Activated CD4-positive, alpha-beta T cell treated with anti-CD3 and anti-CD28 coated beads, Interleukin-2, amount 10 ng/mL, durations not matched to agents 24 days and 14 days (primary cell): ENCODE measurements around the gene ZNF366. TPM values are rescaled to one million over a fixed set of nuclear protein-coding genes. Genes with fewer than 3 reads are reported as not detected.

Source experiments
- DNase-seq: peaks from one replicate; pipeline ENCODE4 v3.0.0; 2022
- H3K27ac Mint-ChIP-seq: one replicate; pipeline ENCODE4 v1.8.0; 2022; ENCODE audit warnings: mild to moderate bottlenecking, mixed read lengths
- H3K27me3 Mint-ChIP-seq: one replicate; pipeline ENCODE4 v1.8.0; 2022; ENCODE audit warnings: mixed read lengths
- H3K36me3 Mint-ChIP-seq: one replicate; pipeline ENCODE4 v1.8.0; 2022; ENCODE audit warnings: low read depth, mild to moderate bottlenecking, mixed read lengths
- H3K4me1 Mint-ChIP-seq: one replicate; pipeline ENCODE4 v1.8.0; 2021; ENCODE audit warnings: mixed read lengths
- H3K4me3 Mint-ChIP-seq: one replicate; pipeline ENCODE4 v1.8.0; 2022; ENCODE audit warnings: mild to moderate bottlenecking, moderate library complexity, mixed read lengths
- H3K9me3 Mint-ChIP-seq: one replicate; pipeline ENCODE4 v1.8.0; 2021; ENCODE audit warnings: mixed read lengths
- intact Hi-C: fragments of 100-400 bp; cut with micrococcal nuclease; formaldehyde crosslinking; loops from one replicate; pipeline ENCODE4 v1.15.1; 2023
- total RNA-seq: library from RNA; stranded (reverse); gene quantifications from 2 replicates; pipeline ENCODE4 v1.2.3, GENCODE V29; 2022

Gene ZNF366
- total RNA-seq, 1 donor from 2014 or later: not detected

DNA sequence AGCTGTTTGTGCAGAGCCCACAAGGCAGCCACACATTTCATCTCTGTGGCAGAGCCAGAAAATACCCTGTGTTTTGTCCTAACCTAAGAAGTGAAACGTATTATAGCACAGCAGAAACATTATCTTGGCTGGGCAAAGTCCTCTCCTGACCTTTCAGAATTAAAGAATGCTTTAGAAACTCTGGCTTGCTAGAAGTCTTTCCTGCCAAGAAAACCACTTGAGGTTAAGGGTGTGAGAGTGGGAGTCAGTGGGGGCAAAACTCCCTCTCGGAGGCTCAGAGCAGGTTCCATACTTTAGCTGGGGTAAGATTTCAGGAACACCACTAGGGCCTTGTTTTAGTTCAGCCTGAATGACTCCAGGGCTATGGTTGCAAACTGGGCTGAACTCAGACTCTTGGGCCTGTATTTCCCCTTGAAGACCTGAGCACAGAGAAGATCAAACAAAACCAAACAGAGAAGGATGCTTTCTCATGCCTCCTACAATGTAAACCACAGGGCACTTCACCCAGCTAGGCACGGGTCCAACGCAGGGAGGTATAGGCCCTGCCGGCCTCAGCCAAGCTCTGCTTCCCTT lies 48.0 kb downstream of the ZNF366 start:
- no peak for DNase-seq
- Mint-ChIP-seq H3K9me3 (no peaks in the 10 kb centered on the region), H3K4me1 (no peaks in the 10 kb centered on the region), H3K36me3 (no peaks in the 10 kb centered on the region), H3K27me3 (peaks cover 5% of the 10 kb centered on the region), H3K27ac (no peak overlapping the region), H3K4me3 (no peak overlapping the region)
- intact Hi-C loops: no loop called here

DNA sequence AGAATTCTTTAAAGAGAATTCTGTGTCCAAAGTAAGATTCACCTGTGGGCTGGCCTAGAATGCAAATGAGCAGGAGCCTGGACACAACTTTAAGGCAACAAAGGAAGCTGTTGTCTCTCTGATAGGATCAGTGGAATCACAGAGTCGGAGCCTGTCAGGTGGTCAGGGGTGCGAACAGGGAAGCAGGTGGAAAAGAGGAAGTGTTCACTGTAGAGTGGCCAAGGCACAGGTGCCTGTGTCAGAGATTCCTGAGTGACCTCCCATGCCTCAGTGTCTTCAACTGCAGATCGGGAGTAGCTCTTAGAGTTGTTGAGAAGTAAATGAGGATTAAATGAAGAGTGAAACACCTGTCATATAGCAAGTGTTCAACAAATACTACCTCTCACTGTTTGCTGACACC lies 48.8 kb downstream of the ZNF366 start:
- Mint-ChIP-seq H3K27ac (no peak overlapping the region), H3K4me1 (no peaks in the 10 kb centered on the region), H3K27me3 (peaks cover 4% of the 10 kb centered on the region), H3K9me3 (no peaks in the 10 kb centered on the region), H3K4me3 (no peak overlapping the region), H3K36me3 (no peaks in the 10 kb centered on the region)
- DNase-seq: no peak
- intact Hi-C loops: no loop called here

DNA sequence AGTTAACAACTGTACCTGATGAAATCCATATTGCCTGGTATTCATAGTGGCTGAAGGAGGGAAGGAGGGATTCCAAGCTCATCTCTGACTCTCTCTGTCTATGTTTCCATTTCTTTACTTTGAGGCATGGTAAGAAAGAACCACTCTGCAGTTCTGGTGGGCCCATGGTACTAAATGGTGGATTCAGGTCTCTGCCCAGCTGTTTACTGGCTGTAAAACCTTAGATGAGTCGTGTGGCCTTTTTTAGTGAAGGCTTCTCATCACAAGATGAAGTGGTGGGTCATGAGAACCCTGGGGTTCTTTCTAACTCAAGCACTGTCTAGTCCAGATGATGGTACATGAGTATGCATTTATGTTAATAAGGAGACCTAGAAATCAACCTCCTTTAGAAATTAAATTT lies 49.7 kb downstream of the ZNF366 start:
- no peak overlapping the region for H3K4me3 Mint-ChIP-seq
- intact Hi-C loops: no loop called here
- no peak for DNase-seq
- no peaks in the 10 kb centered on the region for H3K36me3 Mint-ChIP-seq
- H3K27ac Mint-ChIP-seq: no peak overlapping the region
- H3K9me3 Mint-ChIP-seq: no peaks in the 10 kb centered on the region
- no peaks in the 10 kb centered on the region for H3K27me3 Mint-ChIP-seq
- no peaks in the 10 kb centered on the region for H3K4me1 Mint-ChIP-seq

DNA sequence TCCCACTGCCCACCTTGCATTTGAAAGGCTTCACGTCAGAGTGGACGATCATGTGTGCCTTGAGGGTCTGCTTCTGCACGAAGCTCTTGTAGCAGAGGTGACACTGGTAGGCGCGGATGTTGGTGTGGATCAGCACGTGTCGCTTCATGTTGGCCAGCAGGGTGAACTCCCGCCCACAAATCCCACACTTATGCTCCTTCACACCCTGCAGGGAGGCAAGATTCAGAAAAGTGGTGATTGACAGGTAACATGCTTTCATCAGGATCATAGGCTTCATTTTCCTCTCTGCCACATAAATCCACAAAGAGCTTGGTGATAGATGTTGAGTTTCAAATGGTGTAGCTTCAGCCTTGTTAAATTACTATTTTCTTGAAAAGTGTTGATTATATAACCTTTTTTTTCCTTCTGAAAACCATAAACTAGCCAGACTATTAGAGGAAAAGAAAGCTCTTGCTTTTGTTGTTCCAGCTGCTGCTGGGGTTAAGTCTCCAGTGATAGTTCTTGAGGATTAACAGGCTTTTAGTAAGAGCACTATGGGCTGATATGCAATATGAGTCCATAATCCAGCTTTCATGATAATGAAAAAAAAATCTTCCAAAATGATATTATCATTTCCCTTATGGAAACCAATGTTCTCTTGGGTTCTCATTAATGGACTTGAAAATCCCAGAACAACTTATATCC lies 50.7 kb downstream of the ZNF366 start:
- no peaks in the 10 kb centered on the region for H3K9me3 Mint-ChIP-seq
- DNase-seq: no peak
- no peaks in the 10 kb centered on the region for H3K4me1 Mint-ChIP-seq
- no peak overlapping the region for H3K4me3 Mint-ChIP-seq
- H3K36me3 Mint-ChIP-seq: no peaks in the 10 kb centered on the region
- H3K27ac Mint-ChIP-seq: no peak overlapping the region
- intact Hi-C loops: no loop called here
- no peaks in the 10 kb centered on the region for H3K27me3 Mint-ChIP-seq

DNA sequence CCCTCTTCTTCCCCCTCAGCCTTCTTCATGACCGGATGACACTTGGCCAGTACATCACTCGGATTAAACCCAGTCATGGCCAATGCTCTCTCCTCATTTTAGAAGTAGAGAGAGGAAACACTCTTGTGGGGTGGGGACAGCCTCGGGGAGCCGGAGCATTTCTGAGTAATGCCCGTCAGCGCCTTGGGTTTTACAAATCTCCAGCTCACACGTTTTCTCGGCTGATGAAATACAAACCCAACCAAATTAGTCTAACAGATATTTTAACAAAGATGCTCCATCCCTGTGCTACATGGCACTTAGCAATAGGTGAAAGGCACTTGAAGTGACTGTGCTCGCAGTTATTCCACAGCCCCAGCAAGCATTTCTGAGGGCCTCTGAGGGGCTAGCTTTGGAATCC lies 51.7 kb downstream of the ZNF366 start:
- H3K27me3 Mint-ChIP-seq: no peaks in the 10 kb centered on the region
- DNase-seq: no peak
- no peaks in the 10 kb centered on the region for H3K9me3 Mint-ChIP-seq
- H3K27ac Mint-ChIP-seq: no peak overlapping the region
- intact Hi-C loops: no loop called here
- H3K4me1 Mint-ChIP-seq: no peaks in the 10 kb centered on the region
- H3K4me3 Mint-ChIP-seq: no peak overlapping the region
- no peaks in the 10 kb centered on the region for H3K36me3 Mint-ChIP-seq

DNA sequence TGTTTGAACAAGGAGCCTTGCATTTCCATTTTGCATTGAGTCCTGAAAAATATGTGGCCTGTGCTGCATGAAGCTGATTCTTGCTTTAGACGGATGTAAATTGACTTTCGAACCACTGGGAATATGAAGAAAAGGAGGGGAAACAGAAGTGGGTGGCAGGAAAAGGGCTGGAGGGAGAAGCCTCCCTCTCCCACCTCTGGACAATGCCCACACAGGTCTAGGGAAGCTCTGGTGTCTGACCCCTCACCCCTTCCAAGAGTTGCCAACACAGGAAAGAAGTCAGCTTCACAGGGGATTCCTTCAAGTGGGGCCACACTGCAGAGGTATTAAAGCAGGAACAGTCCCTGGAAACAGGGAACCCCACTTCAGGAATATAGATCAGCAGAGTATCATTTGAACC lies 52.2 kb downstream of the ZNF366 start:
- intact Hi-C loops: no loop called here

DNA sequence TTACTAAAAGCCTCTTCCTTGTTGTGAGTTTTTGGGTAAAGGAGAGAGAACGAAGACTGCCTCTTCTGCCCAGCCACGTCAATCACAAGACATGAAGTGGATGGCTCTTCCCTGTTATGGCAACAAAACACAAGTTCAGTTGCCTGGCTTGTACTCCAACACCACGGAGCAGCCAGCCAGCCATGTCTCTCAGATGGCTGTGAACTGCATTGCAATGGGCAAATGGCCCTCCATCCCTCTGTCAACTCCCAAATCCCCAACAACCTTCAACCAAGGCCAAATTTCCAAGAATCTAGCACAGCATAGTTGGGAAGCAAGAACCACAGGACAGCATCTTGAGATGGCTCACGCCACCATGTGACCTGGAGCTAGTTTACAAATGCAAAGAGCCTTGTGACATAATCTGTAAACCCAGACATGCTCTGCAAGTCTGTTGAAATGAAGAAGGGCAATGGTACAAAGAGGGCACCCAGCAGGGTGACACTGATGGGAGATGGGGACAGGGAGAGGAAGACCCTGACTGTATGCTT lies 53.9 kb downstream of the ZNF366 start:
- intact Hi-C loops: no loop called here
- H3K4me3 Mint-ChIP-seq: no peak overlapping the region

More for the DNA sequence above, 52.2 kb downstream of the ZNF366 start:
- H3K9me3 Mint-ChIP-seq: no peaks in the 10 kb centered on the region
- H3K4me3 Mint-ChIP-seq: no peak overlapping the region
- no peaks in the 10 kb centered on the region for H3K4me1 Mint-ChIP-seq
- H3K27ac Mint-ChIP-seq: no peak overlapping the region
- no peaks in the 10 kb centered on the region for H3K27me3 Mint-ChIP-seq
- no peak for DNase-seq
- H3K36me3 Mint-ChIP-seq: no peaks in the 10 kb centered on the region

DNA sequence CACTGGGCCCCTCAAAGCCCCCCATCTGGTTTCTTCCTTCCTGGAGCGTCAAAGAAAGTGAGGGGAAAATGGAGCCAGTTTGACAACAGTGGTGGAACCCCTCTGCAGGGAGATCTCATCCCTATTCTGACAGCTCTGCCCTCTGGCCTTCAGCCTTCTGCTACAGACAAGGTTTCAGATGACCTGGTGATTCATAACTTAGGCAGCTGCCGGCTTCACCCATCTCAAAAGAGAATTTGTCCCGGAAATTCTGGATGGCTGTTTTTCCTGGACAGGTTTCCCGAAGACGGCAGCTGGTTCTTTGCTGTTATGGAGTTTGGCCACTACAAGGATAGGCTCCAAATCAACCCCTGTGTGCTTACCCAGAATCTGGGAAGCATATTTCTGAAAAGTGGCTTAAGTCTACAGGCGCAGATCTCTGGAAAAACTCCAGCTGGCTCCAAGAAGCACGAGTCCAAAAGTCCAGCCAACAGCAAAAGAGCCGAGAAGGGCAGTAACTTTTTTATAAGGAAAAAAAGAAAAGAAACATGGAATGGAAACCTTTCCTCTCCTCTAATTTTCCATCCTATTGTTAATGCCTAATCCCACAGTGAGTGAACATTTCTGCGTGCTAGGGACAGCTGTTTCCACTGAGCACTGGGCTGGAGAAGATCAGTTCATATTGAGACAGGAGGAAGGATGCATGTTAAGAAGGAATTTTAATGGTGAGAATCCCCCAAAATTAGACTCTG lies 54.5 kb downstream of the ZNF366 start:
- Mint-ChIP-seq H3K9me3 (no peaks in the 10 kb centered on the region), H3K36me3 (no peaks in the 10 kb centered on the region), H3K27ac (no peak overlapping the region), H3K27me3 (no peaks in the 10 kb centered on the region), H3K4me3 (no peak overlapping the region), H3K4me1 (no peaks in the 10 kb centered on the region)
- intact Hi-C loops: no loop called here
- DNase-seq: no peak

More for the DNA sequence above, 53.9 kb downstream of the ZNF366 start:
- Mint-ChIP-seq H3K27me3 (no peaks in the 10 kb centered on the region), H3K36me3 (no peaks in the 10 kb centered on the region), H3K9me3 (no peaks in the 10 kb centered on the region), H3K4me1 (no peaks in the 10 kb centered on the region), H3K27ac (no peak overlapping the region)
- DNase-seq: no peak

DNA sequence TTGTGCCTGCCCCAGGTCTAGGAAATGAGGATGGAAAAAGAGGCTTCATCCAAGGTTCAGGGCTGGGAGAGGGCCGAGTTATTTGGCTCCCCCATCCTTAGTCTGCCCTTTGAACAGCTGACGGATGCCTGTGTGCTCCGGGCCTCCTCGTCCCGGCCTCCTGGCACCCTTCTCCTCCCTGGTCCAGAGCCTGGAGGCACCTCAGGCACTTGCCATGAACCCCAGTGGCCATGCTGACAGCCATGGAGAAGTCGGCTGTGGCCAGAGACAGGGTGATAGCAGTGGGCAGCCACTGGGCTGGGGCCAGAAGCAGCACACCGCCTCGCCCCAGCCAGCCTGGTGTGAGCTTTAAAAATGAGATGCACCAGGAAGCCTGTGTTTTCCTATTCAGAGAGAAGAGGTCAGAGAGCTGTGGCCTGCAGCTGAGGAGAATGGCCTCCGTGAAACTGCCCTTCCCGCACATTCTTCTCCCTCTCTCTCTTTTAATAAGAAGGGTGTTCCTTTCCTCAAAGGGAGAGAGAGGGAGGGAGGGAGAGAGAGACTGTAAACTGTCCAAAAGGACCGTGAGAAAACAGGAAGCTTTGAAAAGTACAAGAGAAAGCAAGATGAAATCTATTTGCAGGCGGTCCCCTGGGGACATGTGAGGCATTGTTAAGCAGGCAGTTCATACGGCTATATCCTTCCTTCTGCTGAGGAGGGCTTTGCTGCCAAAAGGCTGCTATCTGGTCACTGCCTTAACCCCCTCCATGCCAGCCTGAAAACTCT lies 55.3 kb downstream of the ZNF366 start:
- Mint-ChIP-seq H3K27me3 (no peaks in the 10 kb centered on the region), H3K9me3 (no peaks in the 10 kb centered on the region), H3K4me3 (no peak overlapping the region), H3K4me1 (no peaks in the 10 kb centered on the region), H3K27ac (no peak overlapping the region), H3K36me3 (no peaks in the 10 kb centered on the region)
- no peak for DNase-seq
- intact Hi-C loops: no loop called here

DNA sequence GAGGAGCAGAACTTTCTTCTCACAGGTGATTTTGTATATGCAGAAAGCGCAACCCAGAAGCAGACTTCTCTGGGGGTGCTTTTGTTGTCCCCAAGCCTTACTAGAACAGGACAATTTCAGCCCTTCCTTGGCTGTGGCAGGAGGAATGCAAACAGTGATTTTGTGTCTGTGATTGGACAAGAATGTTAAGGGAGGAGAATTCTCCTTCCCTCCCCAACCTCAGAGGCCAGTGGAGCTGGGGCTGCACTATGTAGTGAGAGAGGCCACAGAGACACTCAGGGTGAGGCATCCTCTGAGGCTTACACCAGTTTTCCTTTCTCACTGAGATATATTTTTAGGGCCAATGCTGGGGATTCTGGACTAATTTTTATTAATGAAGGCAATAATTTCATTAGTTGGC lies 58.8 kb downstream of the ZNF366 start:
- intact Hi-C loops: no loop called here
- Mint-ChIP-seq H3K27ac (no peak overlapping the region), H3K9me3 (no peaks in the 10 kb centered on the region), H3K4me1 (no peaks in the 10 kb centered on the region), H3K36me3 (no peaks in the 10 kb centered on the region), H3K27me3 (no peaks in the 10 kb centered on the region), H3K4me3 (no peak overlapping the region)
- no peak for DNase-seq

DNA sequence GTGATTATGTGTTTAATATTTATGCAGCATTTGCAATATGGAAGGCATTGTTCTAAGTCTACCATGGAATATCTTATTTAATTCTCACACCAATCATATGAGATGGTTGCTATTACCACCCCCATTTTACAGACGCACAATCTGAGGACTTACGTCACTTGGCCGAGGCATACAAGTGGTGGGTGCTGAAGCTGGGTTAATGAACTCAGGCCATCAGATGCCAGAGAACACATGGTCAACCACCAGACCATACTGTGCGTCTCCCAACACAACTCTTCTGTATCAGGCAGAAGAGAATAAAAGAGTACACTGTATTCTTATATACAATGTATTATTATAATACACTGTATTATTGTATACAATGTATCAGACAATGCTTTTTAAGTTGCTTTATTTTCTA lies 59.5 kb downstream of the ZNF366 start:
- no peaks in the 10 kb centered on the region for H3K27me3 Mint-ChIP-seq
- no peaks in the 10 kb centered on the region for H3K9me3 Mint-ChIP-seq
- intact Hi-C loops: no loop called here
- H3K36me3 Mint-ChIP-seq: no peaks in the 10 kb centered on the region
- H3K4me1 Mint-ChIP-seq: no peaks in the 10 kb centered on the region
- no peak for DNase-seq
- H3K27ac Mint-ChIP-seq: no peak overlapping the region
- H3K4me3 Mint-ChIP-seq: no peak overlapping the region

DNA sequence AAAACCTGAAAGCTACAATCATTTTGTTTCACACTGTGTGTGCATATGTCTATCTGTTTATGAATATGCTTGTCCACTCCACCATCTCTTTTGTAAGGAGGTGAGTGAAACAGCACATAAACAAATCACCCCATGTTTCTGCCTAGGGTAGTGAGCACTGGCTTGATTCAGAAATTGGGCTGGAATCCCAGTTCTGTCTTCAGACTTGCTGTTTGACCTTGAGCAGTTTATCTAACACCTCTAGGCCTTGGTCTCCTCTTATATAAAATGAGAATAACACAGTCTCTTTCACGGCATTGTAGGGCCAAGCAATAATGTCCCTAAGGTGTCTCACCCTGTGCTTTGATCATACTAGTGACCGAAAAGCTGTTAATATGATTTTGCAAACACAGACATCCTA lies 61.2 kb downstream of the ZNF366 start:
- Mint-ChIP-seq H3K9me3 (no peaks in the 10 kb centered on the region), H3K27me3 (no peaks in the 10 kb centered on the region), H3K27ac (no peak overlapping the region), H3K36me3 (no peaks in the 10 kb centered on the region), H3K4me1 (no peaks in the 10 kb centered on the region), H3K4me3 (no peak overlapping the region)
- DNase-seq: no peak
- intact Hi-C loops: no loop called here

DNA sequence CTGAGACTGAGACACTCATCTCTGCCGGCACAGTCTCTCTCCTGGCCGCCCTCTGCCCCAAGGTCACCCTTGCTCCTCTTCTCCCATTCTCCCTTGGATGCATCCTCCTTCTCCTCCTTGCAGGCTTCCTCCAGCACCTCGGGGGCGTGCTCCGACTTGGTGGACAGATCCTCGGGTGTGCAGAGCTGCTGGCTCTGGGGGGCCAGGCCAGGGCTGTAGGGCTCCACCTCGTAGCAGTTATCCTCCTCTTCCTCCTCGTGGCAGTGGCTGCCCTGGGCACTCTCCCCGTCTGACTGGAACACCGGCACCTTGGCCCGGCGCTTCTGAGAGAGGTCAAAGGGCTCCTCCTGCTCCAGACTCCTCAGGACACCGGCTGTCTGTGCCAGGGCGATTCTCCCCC lies 63.3 kb downstream of the ZNF366 start:
- H3K4me1 Mint-ChIP-seq: no peaks in the 10 kb centered on the region
- H3K27ac Mint-ChIP-seq: no peak overlapping the region
- DNase-seq: no peak
- intact Hi-C loops: no loop called here
- no peaks in the 10 kb centered on the region for H3K36me3 Mint-ChIP-seq
- H3K4me3 Mint-ChIP-seq: no peak overlapping the region
- no peaks in the 10 kb centered on the region for H3K27me3 Mint-ChIP-seq
- H3K9me3 Mint-ChIP-seq: no peaks in the 10 kb centered on the region
